HG02588 (cell line): ENCODE data around the gene CAPN9.
"Not testable (repeated sequence)": the region's sequence is repeated elsewhere in the genome, so short reads cannot be mapped to it uniquely, and the experiment has no call there.

Experiments
- ATAC-seq: cut with Tn5 transposase; IDR thresholded peaks from one replicate; pipeline ENCODE4 v1.9.1; 2021; ENCODE audit warnings: mild to moderate bottlenecking, moderate library complexity; ENCODE audit not compliant: unreplicated experiment

Gene CAPN9

GRCh38 chr1:230767859-230768612 is 20.8 kb downstream of the CAPN9 start:
- ATAC-seq = not testable (repeated sequence)

GRCh38 chr1:230768903-230769570 is 21.8 kb downstream of the CAPN9 start:
- ATAC-seq = no peak

- no peak for ATAC-seq
These were observed 23.1 kb downstream of the CAPN9 start for GRCh38 chr1:230770317-230770716.

DNA sequence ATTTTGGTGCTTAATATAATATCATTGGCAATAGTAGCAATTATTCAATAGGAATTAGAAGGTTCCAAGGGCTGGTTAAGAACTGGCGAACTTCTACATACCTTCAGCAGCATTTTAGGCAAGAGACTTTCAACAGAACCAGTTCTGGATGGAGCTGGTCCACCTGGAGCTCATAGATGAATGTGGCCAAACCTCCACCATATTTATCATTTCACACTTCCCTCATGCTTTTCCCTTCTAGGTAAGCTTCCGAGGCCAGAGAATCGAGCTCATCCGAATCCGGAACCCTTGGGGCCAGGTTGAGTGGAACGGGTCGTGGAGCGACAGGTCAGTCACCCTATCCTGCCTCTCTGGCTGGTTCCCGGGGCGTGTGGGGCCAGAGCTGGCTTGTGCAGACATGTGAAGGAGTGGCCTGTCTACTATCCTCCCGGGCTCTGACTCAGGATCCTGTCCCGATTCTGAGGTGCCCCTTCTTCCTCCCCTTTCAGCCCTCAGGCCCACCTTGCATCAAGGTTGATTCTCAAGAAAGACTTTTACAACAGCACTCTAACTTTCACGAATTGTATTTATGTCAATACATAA is 24.7 kb downstream of the CAPN9 start:
- ATAC-seq = no peak

GRCh38 chr1:230772457-230773395 is 25.5 kb downstream of the CAPN9 start:
- no peak for ATAC-seq

- ATAC-seq = no peak
These were observed 26.3 kb downstream of the CAPN9 start for GRCh38 chr1:230773396-230774033.

DNA sequence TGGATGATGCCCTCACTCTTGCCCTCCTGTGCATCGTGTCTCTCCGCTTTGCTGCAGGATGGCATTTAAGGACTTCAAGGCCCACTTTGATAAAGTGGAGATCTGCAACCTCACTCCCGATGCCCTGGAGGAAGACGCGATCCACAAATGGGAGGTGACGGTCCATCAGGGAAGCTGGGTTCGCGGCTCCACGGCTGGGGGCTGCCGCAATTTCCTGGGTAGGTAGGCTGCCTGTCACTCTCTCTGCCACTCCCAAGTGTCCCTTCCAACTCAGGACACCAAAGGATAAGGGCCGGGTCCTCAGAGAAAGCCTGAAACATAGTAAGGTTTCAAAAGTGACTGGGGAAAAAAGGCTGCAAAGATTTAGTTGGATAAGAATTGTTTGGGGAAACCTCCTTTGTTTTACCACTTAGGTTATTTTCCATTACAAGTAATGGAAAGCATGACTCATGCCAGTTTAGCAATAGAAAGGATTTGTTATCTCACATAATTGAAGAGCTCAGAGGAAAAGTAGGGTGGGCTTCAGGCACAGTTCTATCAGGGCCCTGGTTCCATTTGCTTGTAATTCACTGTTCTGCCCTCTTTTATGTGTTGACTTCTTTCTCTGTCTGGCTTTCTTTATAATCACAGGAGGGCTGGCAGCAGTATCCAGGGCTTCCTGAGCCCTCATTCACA is 31.9 kb downstream of the CAPN9 start:
- ATAC-seq = no peak

DNA sequence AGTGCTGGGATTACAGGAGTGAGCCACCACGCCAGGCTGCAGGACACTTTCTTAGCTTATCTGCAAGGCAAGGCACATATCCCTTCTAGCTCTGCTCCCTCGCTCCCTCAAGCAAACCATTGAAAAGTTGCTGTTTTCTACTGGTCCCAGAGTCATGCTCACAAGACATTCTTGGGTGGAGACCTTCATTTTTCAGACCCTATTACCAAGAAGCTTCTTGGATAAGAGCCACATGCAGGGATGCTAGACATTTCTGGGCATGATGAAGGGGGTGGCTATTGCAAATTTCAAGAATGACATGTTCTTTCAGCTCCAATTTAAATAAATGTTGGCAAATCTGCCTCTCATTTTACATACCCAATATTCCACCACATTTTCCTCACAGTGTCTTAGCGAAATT is 33.9 kb downstream of the CAPN9 start:
- ATAC-seq = no peak

- no peak for ATAC-seq
These were observed 34.4 kb downstream of the CAPN9 start for GRCh38 chr1:230781594-230781993.

GRCh38 chr1:230784163-230784562 is 37.0 kb downstream of the CAPN9 start:
- no peak for ATAC-seq

DNA sequence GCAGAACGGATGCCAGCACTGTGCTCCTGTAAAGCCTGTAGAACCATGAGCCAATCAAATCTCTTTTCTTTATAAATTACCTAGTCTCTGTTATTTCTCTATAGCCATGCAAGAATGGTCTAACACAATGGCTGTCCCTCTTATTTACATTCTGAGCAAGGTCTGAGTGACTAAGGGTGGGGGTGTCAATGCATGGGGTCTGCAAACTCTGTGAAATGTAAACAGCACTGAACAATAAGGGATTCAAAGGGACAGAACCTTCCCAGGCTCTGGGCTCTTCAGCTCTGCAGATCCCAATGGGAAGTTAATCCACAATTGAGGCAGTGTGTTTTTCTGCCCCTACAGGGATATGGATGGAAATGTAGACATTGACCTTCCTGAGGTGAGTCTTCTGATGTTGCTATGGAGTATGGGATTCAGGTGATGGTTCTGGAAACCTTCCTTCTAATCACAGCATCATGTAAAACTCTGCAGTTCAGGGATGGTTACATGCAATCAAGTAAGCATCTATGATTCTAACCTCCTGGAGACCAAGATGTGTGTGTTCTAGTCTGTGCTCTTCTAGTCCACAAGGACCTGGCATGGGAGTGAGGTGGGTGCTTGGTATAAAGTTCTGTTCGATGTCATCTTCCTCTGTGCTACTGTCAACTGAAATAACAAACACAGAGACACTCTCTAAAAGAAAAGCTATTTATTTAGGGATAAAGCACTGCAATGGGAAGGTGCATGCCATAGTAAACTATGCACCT is 38.6 kb downstream of the CAPN9 start:
- no peak for ATAC-seq

DNA sequence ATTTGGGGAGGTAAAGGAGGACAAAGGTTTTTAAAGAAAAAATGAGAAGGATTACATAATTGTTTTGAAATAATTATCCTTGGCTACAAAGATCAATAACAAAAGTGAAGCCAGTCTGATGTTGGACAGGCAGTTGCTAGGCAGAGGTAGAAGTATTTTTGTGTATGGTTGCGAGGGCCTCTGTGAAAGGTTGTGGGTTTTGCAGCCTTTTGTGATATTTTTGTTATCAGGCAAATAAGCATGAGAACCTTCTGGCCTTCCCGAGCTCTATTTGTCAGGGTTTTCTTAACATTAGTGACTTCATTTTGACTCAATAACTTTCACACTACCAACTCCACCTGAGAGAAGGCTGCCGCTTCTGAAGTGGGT is 39.2 kb downstream of the CAPN9 start:
- no peak for ATAC-seq

- no peak for ATAC-seq
These were observed 40.3 kb downstream of the CAPN9 start for GRCh38 chr1:230787471-230787870.

DNA sequence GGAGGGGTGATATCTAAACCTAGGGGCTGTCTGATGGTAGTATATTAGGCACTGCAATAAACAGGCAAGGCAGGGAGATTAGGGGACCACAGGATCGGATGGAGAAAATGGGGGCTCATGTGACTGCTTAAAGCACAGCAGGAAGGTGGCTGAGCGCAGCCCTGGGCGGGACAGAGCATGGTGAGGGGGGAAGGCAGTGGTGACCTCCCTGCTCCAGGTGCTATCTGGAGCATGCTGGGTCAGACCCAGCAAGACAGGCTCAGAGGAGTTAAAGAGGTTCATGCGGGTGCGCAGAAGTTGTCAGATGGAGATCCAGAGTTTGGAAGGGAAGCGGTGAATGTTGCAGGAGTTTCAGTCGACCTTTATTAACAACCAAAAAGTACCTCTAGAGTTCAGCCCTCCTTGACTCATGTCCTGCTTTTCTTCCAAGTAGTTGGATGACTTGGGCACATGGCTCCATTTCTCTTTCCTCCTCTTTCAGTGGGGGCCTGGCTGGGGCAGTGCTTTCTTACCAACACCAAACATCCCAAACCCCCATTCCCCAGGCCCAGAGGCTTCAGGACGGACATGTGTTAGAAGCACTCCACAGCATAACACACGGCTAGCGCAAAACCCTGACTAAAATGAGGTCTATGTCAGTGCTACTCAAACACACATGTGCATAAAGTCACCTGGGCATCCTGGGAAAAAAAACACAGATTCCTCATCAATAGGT is 41.5 kb downstream of the CAPN9 start:
- ATAC-seq = no peak

- no peak for ATAC-seq
These were observed 42.8 kb downstream of the CAPN9 start for GRCh38 chr1:230790026-230790425.

GRCh38 chr1:230791986-230792564 is 44.9 kb downstream of the CAPN9 start:
- ATAC-seq = no peak

- ATAC-seq = no peak
These were observed 45.7 kb downstream of the CAPN9 start for GRCh38 chr1:230792691-230793462.

- ATAC-seq = no peak
These were observed 46.2 kb downstream of the CAPN9 start for GRCh38 chr1:230793463-230793745.
